ENCODE results near the gene LZTR1.
"Not testable (repeated sequence)": the region's sequence is repeated elsewhere in the genome, so short reads cannot be mapped to it uniquely, and the experiment has no call there.

The LZTR1 gene

GRCh38 chr22:21034989-21035388 lies 52.9 kb downstream of the LZTR1 start:
- Histone ChIP-seq H3K27ac (ENCODE audit: low read depth in 2 of 2, low read length in 2 of 2) (no peak overlapping the region), H3K4me3 (ENCODE audit: low read length in 2 of 2) (no peak overlapping the region), H3K27me3 (ENCODE audit: control insufficient read depth in 2 of 2, insufficient read depth in 2 of 2, low read length in 2 of 2) (peaks cover 5% of the 10 kb centered on the region in 2 donors), H3K9me3 (ENCODE audit: control insufficient read depth in 2 of 2, low read length in 2 of 2) (no peaks in the 10 kb centered on the region), H3K4me1 (ENCODE audit: control insufficient read depth in 2 of 2, insufficient read depth in 2 of 2, low read length in 2 of 2) (peaks cover 0 to 7% of the 10 kb centered on the region in 2 donors), H3K9ac (ENCODE audit: low read depth in 1 of 2, low read length in 2 of 2) (no peak overlapping the region), H3K36me3 (ENCODE audit: control insufficient read depth in 2 of 2, insufficient read depth in 2 of 2, low read length in 2 of 2) (no peaks in the 10 kb centered on the region)

GRCh38 chr22:21038405-21038804 lies 56.3 kb downstream of the LZTR1 start:
- no peaks in the 10 kb centered on the region for H3K36me3 ChIP-seq (ENCODE audit: control insufficient read depth in 2 of 2, insufficient read depth in 2 of 2, low read length in 2 of 2)
- no peaks in the 10 kb centered on the region for H3K9me3 ChIP-seq (ENCODE audit: control insufficient read depth in 2 of 2, low read length in 2 of 2)
- no peak overlapping the region for H3K9ac ChIP-seq (ENCODE audit: low read depth in 1 of 2, low read length in 2 of 2)
- no peak overlapping the region for H3K27ac ChIP-seq (ENCODE audit: low read depth in 2 of 2, low read length in 2 of 2)
- H3K27me3 ChIP-seq (ENCODE audit: control insufficient read depth in 2 of 2, insufficient read depth in 2 of 2, low read length in 2 of 2): no peaks in the 10 kb centered on the region
- peaks cover 0 to under 1% of the 10 kb centered on the region in 2 donors for H3K4me1 ChIP-seq (ENCODE audit: control insufficient read depth in 2 of 2, insufficient read depth in 2 of 2, low read length in 2 of 2)
- no peak overlapping the region for H3K4me3 ChIP-seq (ENCODE audit: low read length in 2 of 2)

- not testable (repeated sequence) for H3K9ac ChIP-seq (ENCODE audit: low read depth in 1 of 2, low read length in 2 of 2); H3K27ac ChIP-seq (ENCODE audit: low read depth in 2 of 2, low read length in 2 of 2); H3K9me3 ChIP-seq (ENCODE audit: control insufficient read depth in 2 of 2, low read length in 2 of 2); H3K4me1 ChIP-seq (ENCODE audit: control insufficient read depth in 2 of 2, insufficient read depth in 2 of 2, low read length in 2 of 2); H3K27me3 ChIP-seq (ENCODE audit: control insufficient read depth in 2 of 2, insufficient read depth in 2 of 2, low read length in 2 of 2); H3K4me3 ChIP-seq (ENCODE audit: low read length in 2 of 2); H3K36me3 ChIP-seq (ENCODE audit: control insufficient read depth in 2 of 2, insufficient read depth in 2 of 2, low read length in 2 of 2)
These were observed 57.1 kb downstream of the LZTR1 start for GRCh38 chr22:21039158-21039557.

GRCh38 chr22:21041937-21042336 lies 59.8 kb downstream of the LZTR1 start:
- H3K27me3 ChIP-seq (ENCODE audit: control insufficient read depth in 2 of 2, insufficient read depth in 2 of 2, low read length in 2 of 2): peaks cover 2 to 4% of the 10 kb centered on the region in 2 donors
- H3K36me3 ChIP-seq (ENCODE audit: control insufficient read depth in 2 of 2, insufficient read depth in 2 of 2, low read length in 2 of 2): no peaks in the 10 kb centered on the region
- H3K4me1 ChIP-seq (ENCODE audit: control insufficient read depth in 2 of 2, insufficient read depth in 2 of 2, low read length in 2 of 2): peaks cover 8 to 14% of the 10 kb centered on the region in 2 donors
- no peak overlapping the region for H3K4me3 ChIP-seq (ENCODE audit: low read length in 2 of 2)
- no peak overlapping the region for H3K27ac ChIP-seq (ENCODE audit: low read depth in 2 of 2, low read length in 2 of 2)
- no peaks in the 10 kb centered on the region for H3K9me3 ChIP-seq (ENCODE audit: control insufficient read depth in 2 of 2, low read length in 2 of 2)
- H3K9ac ChIP-seq (ENCODE audit: low read depth in 1 of 2, low read length in 2 of 2): no peak overlapping the region

GRCh38 chr22:21042978-21043859 lies 61.1 kb downstream of the LZTR1 start:
- Histone ChIP-seq H3K9ac (ENCODE audit: low read depth in 1 of 2, low read length in 2 of 2) (no peak overlapping the region), H3K9me3 (ENCODE audit: control insufficient read depth in 2 of 2, low read length in 2 of 2) (no peaks in the 10 kb centered on the region), H3K27me3 (ENCODE audit: control insufficient read depth in 2 of 2, insufficient read depth in 2 of 2, low read length in 2 of 2) (peaks cover 2 to 4% of the 10 kb centered on the region in 2 donors), H3K4me1 (ENCODE audit: control insufficient read depth in 2 of 2, insufficient read depth in 2 of 2, low read length in 2 of 2) (peaks cover 8 to 14% of the 10 kb centered on the region in 2 donors), H3K36me3 (ENCODE audit: control insufficient read depth in 2 of 2, insufficient read depth in 2 of 2, low read length in 2 of 2) (no peaks in the 10 kb centered on the region), H3K27ac (ENCODE audit: low read depth in 2 of 2, low read length in 2 of 2) (no peak overlapping the region), H3K4me3 (ENCODE audit: low read length in 2 of 2) (no peak overlapping the region)

- no peaks in the 10 kb centered on the region for H3K36me3 ChIP-seq (ENCODE audit: control insufficient read depth in 2 of 2, insufficient read depth in 2 of 2, low read length in 2 of 2)
- no peak overlapping the region for H3K27ac ChIP-seq (ENCODE audit: low read depth in 2 of 2, low read length in 2 of 2)
- H3K9me3 ChIP-seq (ENCODE audit: control insufficient read depth in 2 of 2, low read length in 2 of 2): no peaks in the 10 kb centered on the region
- H3K4me1 ChIP-seq (ENCODE audit: control insufficient read depth in 2 of 2, insufficient read depth in 2 of 2, low read length in 2 of 2): peaks cover 8 to 14% of the 10 kb centered on the region in 2 donors
- H3K27me3 ChIP-seq (ENCODE audit: control insufficient read depth in 2 of 2, insufficient read depth in 2 of 2, low read length in 2 of 2): peaks cover 2 to 4% of the 10 kb centered on the region in 2 donors
- no peak overlapping the region for H3K9ac ChIP-seq (ENCODE audit: low read depth in 1 of 2, low read length in 2 of 2)
- H3K4me3 ChIP-seq (ENCODE audit: low read length in 2 of 2): no peak overlapping the region
These were observed 61.9 kb downstream of the LZTR1 start for GRCh38 chr22:21043860-21044535.

GRCh38 chr22:21044931-21045584 lies 63.0 kb downstream of the LZTR1 start:
- no peak overlapping the region for H3K9ac ChIP-seq (ENCODE audit: low read depth in 1 of 2, low read length in 2 of 2)
- H3K9me3 ChIP-seq (ENCODE audit: control insufficient read depth in 2 of 2, low read length in 2 of 2): no peaks in the 10 kb centered on the region
- peaks cover 2 to 4% of the 10 kb centered on the region in 2 donors for H3K27me3 ChIP-seq (ENCODE audit: control insufficient read depth in 2 of 2, insufficient read depth in 2 of 2, low read length in 2 of 2)
- peaks cover 8 to 14% of the 10 kb centered on the region in 2 donors for H3K4me1 ChIP-seq (ENCODE audit: control insufficient read depth in 2 of 2, insufficient read depth in 2 of 2, low read length in 2 of 2)
- peak overlapping the region; percentile 48 to 64 for H3K4me3 ChIP-seq (ENCODE audit: low read length in 2 of 2)
- H3K36me3 ChIP-seq (ENCODE audit: control insufficient read depth in 2 of 2, insufficient read depth in 2 of 2, low read length in 2 of 2): no peaks in the 10 kb centered on the region
- H3K27ac ChIP-seq (ENCODE audit: low read depth in 2 of 2, low read length in 2 of 2): no peak overlapping the region

GRCh38 chr22:21045585-21046294 lies 63.6 kb downstream of the LZTR1 start, which contains the start of gene LRRC74B:
LRRC74B (plus strand) TSS chr22:21045946; CDS start chr22:21045987, 41 bp downstream.
- peaks cover 2 to 4% of the 10 kb centered on the region in 2 donors for H3K27me3 ChIP-seq (ENCODE audit: control insufficient read depth in 2 of 2, insufficient read depth in 2 of 2, low read length in 2 of 2)
- no peak within 1 kb of the TSS for H3K27ac ChIP-seq (ENCODE audit: low read depth in 2 of 2, low read length in 2 of 2)
- H3K9ac ChIP-seq (ENCODE audit: low read depth in 1 of 2, low read length in 2 of 2): no peak within 1 kb of the TSS
- no peaks in the 10 kb centered on the region for H3K36me3 ChIP-seq (ENCODE audit: control insufficient read depth in 2 of 2, insufficient read depth in 2 of 2, low read length in 2 of 2)
- peaks cover 8 to 14% of the 10 kb centered on the region in 2 donors for H3K4me1 ChIP-seq (ENCODE audit: control insufficient read depth in 2 of 2, insufficient read depth in 2 of 2, low read length in 2 of 2)
- no peaks in the 10 kb centered on the region for H3K9me3 ChIP-seq (ENCODE audit: control insufficient read depth in 2 of 2, low read length in 2 of 2)
- peak within 1 kb of the TSS; percentile 50 to 64 for H3K4me3 ChIP-seq (ENCODE audit: low read length in 2 of 2)

GRCh38 chr22:21047035-21047661 lies 65.1 kb downstream of the LZTR1 start:
- Histone ChIP-seq H3K36me3 (ENCODE audit: control insufficient read depth in 2 of 2, insufficient read depth in 2 of 2, low read length in 2 of 2) (no peaks in the 10 kb centered on the region), H3K27ac (ENCODE audit: low read depth in 2 of 2, low read length in 2 of 2) (no peak overlapping the region), H3K4me3 (ENCODE audit: low read length in 2 of 2) (no peak overlapping the region), H3K27me3 (ENCODE audit: control insufficient read depth in 2 of 2, insufficient read depth in 2 of 2, low read length in 2 of 2) (peaks cover 2 to 4% of the 10 kb centered on the region in 2 donors), H3K9ac (ENCODE audit: low read depth in 1 of 2, low read length in 2 of 2) (no peak overlapping the region), H3K9me3 (ENCODE audit: control insufficient read depth in 2 of 2, low read length in 2 of 2) (no peaks in the 10 kb centered on the region), H3K4me1 (ENCODE audit: control insufficient read depth in 2 of 2, insufficient read depth in 2 of 2, low read length in 2 of 2) (peaks cover 8 to 14% of the 10 kb centered on the region in 2 donors)

Data from mucosa of rectum (tissue), 2 donors.